Breast epithelium (tissue), 4 donors: ENCODE results near the gene SLC25A48. TPM values are rescaled to one million over a fixed set of nuclear protein-coding genes. Genes with fewer than 3 reads are reported as not detected.

Experiments
- DNase-seq, 2 donors: peaks; one replicate each; pipeline ENCODE4 v3.0.0-alpha.2; 2019; ENCODE audit warnings: low spot score in 2 of 2
- H3K27ac ChIP-seq, 2 donors: fragments of 200-600 bp; sonication (generic) in 1 of 2; one replicate each; pipeline ENCODE4 v1.5.1; 2016 to 2019; ENCODE audit warnings: mild to moderate bottlenecking in 1 of 2
- H3K27me3 ChIP-seq, 2 donors: fragments of 200-600 bp; sonication (generic) in 1 of 2; one replicate each; pipeline versions ENCODE4 v1.5.1 to v1.6.0; 2017 to 2019; ENCODE audit warnings: control low read depth in 1 of 2, mild to moderate bottlenecking in 1 of 2
- H3K36me3 ChIP-seq: fragments of 200-600 bp; one replicate; pipeline ENCODE4 v1.5.1; 2019
- H3K4me1 ChIP-seq, 2 donors: fragments of 200-600 bp; sonication (generic); one replicate each; pipeline ENCODE4 v1.5.1; 2016 to 2019; ENCODE audit warnings: control low read depth in 1 of 2
- H3K4me3 ChIP-seq, 3 donors: fragments of 200-600 bp; sonication (generic); 1 replicate in 2 of 3; 2 replicates in 1 of 3; pipeline ENCODE4 v1.5.1; 2016 to 2019; ENCODE audit warnings: mild to moderate bottlenecking in 3 of 3, moderate library complexity in 2 of 3
- H3K9me3 ChIP-seq, 2 donors: fragments of 200-600 bp; sonication (generic) in 1 of 2; one replicate each; pipeline ENCODE4 v1.5.1; 2016 to 2019; ENCODE audit warnings: control low read depth in 1 of 2
- POLR2A ChIP-seq: fragments of 450-650 bp; IDR thresholded peaks from one replicate; pipeline ENCODE4 v1.6.1; 2016; ENCODE audit warnings: antibody characterized with exemption, mild to moderate bottlenecking, moderate library complexity
- POLR2AphosphoS5 ChIP-seq, 3 donors: sonication (generic); formaldehyde crosslinking; IDR thresholded peaks; one replicate each; pipeline ENCODE4 v1.6.1; 2017; ENCODE audit warnings: antibody characterized with exemption in 3 of 3
- intact Hi-C: fragments of 100-400 bp; cut with DNase I; formaldehyde crosslinking; loops from one replicate; pipeline ENCODE4 v1.15.1; 2023; ENCODE audit warnings: low total_unique reads
- total RNA-seq, 3 donors: library from RNA; depleted of rRNA; stranded (reverse); fragments of >200 nt; gene quantifications; one replicate each; pipeline ENCODE4 v1.1.0, GENCODE V29; 2016
- TF ChIP-seq, protein P1 (sequence below), 3 donors: fragments of 450-650 bp; IDR thresholded peaks; one replicate each; pipeline ENCODE4 v1.5.1; 2016 to 2017; ENCODE audit warnings: antibody characterized with exemption in 3 of 3, mild to moderate bottlenecking in 3 of 3, moderate library complexity in 3 of 3

Gene SLC25A48
- total RNA-seq, 3 donors from 2014 or later = 0.33 to 6.2 (median 1.8) TPM

DNA sequence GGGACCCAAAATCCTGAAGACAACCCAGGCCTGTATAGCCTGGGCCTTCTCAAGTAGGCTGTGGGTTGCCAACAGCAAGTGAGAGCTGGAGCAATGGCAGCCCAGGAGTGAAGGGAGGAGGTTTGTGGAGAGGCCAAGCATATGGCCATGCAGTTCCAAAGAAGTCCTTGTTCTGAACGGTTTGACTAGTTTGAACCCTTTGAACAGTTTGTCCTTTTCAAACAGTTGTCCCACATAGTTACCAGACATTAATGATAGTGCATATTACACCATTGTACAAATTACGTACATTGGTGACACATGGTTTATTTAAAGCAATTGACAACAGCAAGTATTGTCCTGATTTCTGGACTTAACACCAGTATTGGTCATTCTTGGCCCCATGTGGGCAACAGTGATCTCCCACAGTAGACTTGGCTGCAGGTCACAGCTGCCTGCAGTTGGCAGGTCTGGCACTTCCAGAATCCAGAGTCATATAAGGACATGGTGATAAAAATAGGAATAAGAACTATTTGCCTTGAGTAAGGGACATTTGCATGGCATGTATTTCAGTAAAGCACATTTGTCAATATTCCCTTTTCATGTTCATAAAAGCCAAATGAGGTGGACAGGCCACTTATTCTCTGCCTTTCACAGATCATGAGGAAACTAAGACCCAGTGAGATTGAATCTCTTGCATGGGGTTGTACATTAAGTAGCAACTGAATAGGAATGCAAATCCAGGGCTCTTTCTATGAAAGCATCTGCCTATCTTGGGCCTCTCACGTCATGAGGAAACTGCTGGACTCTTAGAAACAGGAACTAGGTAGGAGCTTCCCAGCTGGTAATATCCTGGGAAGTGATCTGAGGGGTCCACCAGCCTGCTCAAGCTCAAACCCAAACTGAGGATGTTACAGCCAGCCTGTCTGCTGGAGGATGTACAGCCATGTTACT, 30.3 kb downstream of the SLC25A48 start:
- Histone ChIP-seq H3K4me1 (no peaks in the 10 kb centered on the region), H3K27ac (no peak overlapping the region), H3K27me3 (no peaks in the 10 kb centered on the region), H3K4me3 (no peak overlapping the region), H3K36me3 (no peaks in the 10 kb centered on the region), H3K9me3 (no peaks in the 10 kb centered on the region)
- intact Hi-C loops = no loop called here
- no peak for DNase-seq
- TF ChIP-seq, protein P1, sequence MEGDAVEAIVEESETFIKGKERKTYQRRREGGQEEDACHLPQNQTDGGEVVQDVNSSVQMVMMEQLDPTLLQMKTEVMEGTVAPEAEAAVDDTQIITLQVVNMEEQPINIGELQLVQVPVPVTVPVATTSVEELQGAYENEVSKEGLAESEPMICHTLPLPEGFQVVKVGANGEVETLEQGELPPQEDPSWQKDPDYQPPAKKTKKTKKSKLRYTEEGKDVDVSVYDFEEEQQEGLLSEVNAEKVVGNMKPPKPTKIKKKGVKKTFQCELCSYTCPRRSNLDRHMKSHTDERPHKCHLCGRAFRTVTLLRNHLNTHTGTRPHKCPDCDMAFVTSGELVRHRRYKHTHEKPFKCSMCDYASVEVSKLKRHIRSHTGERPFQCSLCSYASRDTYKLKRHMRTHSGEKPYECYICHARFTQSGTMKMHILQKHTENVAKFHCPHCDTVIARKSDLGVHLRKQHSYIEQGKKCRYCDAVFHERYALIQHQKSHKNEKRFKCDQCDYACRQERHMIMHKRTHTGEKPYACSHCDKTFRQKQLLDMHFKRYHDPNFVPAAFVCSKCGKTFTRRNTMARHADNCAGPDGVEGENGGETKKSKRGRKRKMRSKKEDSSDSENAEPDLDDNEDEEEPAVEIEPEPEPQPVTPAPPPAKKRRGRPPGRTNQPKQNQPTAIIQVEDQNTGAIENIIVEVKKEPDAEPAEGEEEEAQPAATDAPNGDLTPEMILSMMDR (IDR thresholded peaks at IDR 0.05) = no peak
- TF ChIP-seq POLR2A (no peak), POLR2AphosphoS5 (IDR thresholded peaks at IDR 0.05) (no peak)

DNA sequence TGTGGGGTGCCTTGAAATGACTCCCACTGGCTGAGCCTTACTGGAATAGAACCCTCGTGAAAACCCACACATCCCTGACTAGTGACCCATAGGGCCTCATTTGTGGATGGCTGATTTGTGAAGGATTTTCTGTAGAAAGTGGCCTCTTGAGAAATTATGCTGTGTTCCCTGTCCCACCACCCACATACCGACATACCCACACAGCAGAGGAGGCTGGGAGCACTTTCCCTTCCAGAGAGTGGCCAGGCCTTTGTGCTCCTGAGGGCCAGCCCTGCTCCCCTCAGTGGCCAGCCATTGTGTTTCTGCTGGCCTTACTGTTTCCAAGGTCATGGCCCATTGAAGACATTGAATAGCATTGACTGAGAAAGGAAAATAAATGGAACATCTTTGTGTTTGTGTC, 31.6 kb downstream of the SLC25A48 start:
- no peak overlapping the region for H3K27ac ChIP-seq
- intact Hi-C loops = no loop called here
- H3K4me3 ChIP-seq = no peak overlapping the region
- TF ChIP-seq, protein P1 (IDR thresholded peaks at IDR 0.05) = no peak
- TF ChIP-seq POLR2A = no peak
- TF ChIP-seq POLR2AphosphoS5 (IDR thresholded peaks at IDR 0.05) = no peak
- H3K9me3 ChIP-seq = no peaks in the 10 kb centered on the region
- H3K4me1 ChIP-seq = no peaks in the 10 kb centered on the region
- no peak for DNase-seq
- no peaks in the 10 kb centered on the region for H3K36me3 ChIP-seq
- H3K27me3 ChIP-seq = no peaks in the 10 kb centered on the region

DNA sequence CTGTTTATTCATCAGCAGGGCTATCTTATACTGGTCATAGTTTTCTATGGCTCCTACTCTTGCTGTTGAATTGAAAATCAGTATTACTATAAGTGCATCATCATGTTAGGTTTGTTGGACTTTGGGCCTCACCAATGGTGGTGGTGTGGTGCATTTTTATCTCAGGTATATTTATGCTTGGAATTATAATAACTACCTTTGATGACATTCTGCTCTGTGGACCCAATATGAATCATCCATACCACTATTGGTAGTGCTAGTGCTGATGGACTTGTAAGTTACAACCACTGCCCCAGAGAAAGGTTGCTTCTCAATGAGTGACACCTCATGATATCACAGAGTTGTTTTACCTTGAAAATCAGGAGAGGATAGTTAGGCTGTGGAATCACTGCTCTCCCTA, 33.1 kb downstream of the SLC25A48 start:
- no peaks in the 10 kb centered on the region for H3K9me3 ChIP-seq
- no peak overlapping the region for H3K4me3 ChIP-seq
- intact Hi-C loops = no loop called here
- H3K27ac ChIP-seq = no peak overlapping the region
- TF ChIP-seq POLR2AphosphoS5 (IDR thresholded peaks at IDR 0.05) (no peak), POLR2A (no peak)
- TF ChIP-seq, protein P1 (IDR thresholded peaks at IDR 0.05) = no peak
- H3K36me3 ChIP-seq = no peaks in the 10 kb centered on the region
- H3K27me3 ChIP-seq = no peaks in the 10 kb centered on the region
- DNase-seq = no peak
- no peaks in the 10 kb centered on the region for H3K4me1 ChIP-seq

DNA sequence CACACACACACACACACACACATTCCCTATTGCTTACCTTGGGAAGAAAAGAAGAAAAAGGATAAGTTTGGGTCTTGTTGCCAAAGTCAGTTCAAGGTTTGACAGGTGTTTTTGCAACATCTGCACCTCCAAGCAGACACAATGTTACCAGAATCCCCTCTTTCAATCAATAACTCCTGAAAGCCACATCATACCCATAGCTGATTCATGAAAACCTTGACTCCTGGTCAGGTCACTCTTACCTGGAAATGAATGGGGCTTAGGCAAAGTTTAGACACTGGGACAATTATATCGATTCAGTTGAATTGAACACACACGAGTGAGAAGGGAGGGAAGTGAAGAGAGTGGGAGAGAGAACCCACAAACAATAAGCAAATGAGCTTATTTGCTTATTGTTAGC, 34.2 kb downstream of the SLC25A48 start:
- Histone ChIP-seq H3K27ac (no peak overlapping the region), H3K9me3 (no peaks in the 10 kb centered on the region), H3K36me3 (no peaks in the 10 kb centered on the region), H3K4me3 (no peak overlapping the region), H3K4me1 (no peaks in the 10 kb centered on the region), H3K27me3 (no peaks in the 10 kb centered on the region)
- no peak for DNase-seq
- intact Hi-C loops = no loop called here
- TF ChIP-seq, protein P1 (IDR thresholded peaks at IDR 0.05) = no peak
- no peak for TF ChIP-seq POLR2A
- TF ChIP-seq POLR2AphosphoS5 (IDR thresholded peaks at IDR 0.05) = no peak

DNA sequence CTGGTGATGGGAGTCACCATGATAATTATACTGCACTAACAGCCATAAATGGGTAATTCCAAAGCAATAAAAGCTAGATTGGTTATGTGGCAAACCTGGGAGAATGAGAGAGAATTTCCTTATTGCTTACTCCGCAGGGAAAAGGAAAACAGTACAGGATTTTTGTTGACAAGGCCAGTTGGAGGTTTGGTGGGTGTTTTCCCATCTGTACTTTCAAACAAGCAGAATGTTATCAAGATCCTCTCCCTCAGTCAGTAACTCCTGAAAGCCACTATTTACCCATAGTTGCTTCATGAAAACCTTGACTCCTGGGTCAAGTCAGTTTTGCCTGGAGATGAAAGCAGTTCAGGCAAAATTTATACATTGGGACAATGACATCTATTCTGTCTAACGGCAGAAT, 34.8 kb downstream of the SLC25A48 start:
- TF ChIP-seq POLR2A (no peak), POLR2AphosphoS5 (IDR thresholded peaks at IDR 0.05) (no peak)
- TF ChIP-seq, protein P1 (IDR thresholded peaks at IDR 0.05) = no peak
- no peak overlapping the region for H3K27ac ChIP-seq
- no peak for DNase-seq
- no peaks in the 10 kb centered on the region for H3K9me3 ChIP-seq
- no peaks in the 10 kb centered on the region for H3K36me3 ChIP-seq
- no peaks in the 10 kb centered on the region for H3K4me1 ChIP-seq
- H3K4me3 ChIP-seq = no peak overlapping the region
- H3K27me3 ChIP-seq = no peaks in the 10 kb centered on the region
- intact Hi-C loops = no loop called here
